PC-3 (cell line): ENCODE measurements around the gene CNIH3. TPM values are rescaled to one million over a fixed set of nuclear protein-coding genes. Genes with fewer than 3 reads are reported as not detected.

Experiments used
- ATAC-seq: fragments of 200-7000 bp; cut with Tn5 transposase; 2 replicates; pipeline ENCODE4 v1.9.1; 2020; ENCODE audit warnings: mild to moderate bottlenecking, moderate library complexity
- BruUV-seq: library from RNA; stranded (reverse); fragments of 400-500 nt; replicated peaks from 2 replicates; lab custom pipeline; 2021; lab: Mats Ljungman, UMichigan
- CTCF ChIA-PET: fragments of 300-600 bp; sonication (Branson Sonifier 250); formaldehyde crosslinking; loops from one replicate; lab custom pipeline; 2022; ENCODE audit warnings: antibody characterized with exemption; lab: Charles Lee
- POLR2A ChIA-PET: fragments of 300-600 bp; sonication (Branson Sonifier 250); formaldehyde crosslinking; loops from one replicate; lab custom pipeline; 2022; ENCODE audit warnings: antibody characterized with exemption; ENCODE audit not compliant: unreplicated experiment; lab: Charles Lee
- DNase-seq: peaks from one replicate; pipeline ENCODE4 v3.0.0-alpha.2; 2015
- H2AFZ ChIP-seq: fragments of 300-600 bp; sonication (generic); 2 replicates; pipeline ENCODE4 v1.6.0; 2016; ENCODE audit warnings: antibody characterized with exemption, low read length
- H3F3A ChIP-seq: fragments of 300-600 bp; sonication (generic); one replicate; pipeline ENCODE4 v1.6.0; 2017; ENCODE audit warnings: antibody characterized with exemption, low read length, control low read depth, mild to moderate bottlenecking; ENCODE audit not compliant: unreplicated experiment
- H3K27ac ChIP-seq: fragments of 300-600 bp; sonication (generic); 2 replicates; pipeline ENCODE4 v1.5.1; 2016; ENCODE audit warnings: mild to moderate bottlenecking, low read length
- H3K27me3 ChIP-seq: fragments of 300-600 bp; sonication (generic); 2 replicates; pipeline ENCODE4 v1.6.1; 2016; ENCODE audit warnings: low read length, mixed read lengths
- H3K36me3 ChIP-seq: fragments of 300-600 bp; sonication (generic); 2 replicates; pipeline ENCODE4 v1.6.1; 2016; ENCODE audit warnings: low read depth, mixed run types, low read length, mixed read lengths
- H3K4me1 ChIP-seq: fragments of 300-600 bp; sonication (generic); 2 replicates; pipeline ENCODE4 v1.5.1; 2016; ENCODE audit warnings: low read length; ENCODE audit not compliant: insufficient read depth
- H3K4me2 ChIP-seq: fragments of 300-600 bp; sonication (generic); 2 replicates; pipeline ENCODE4 v1.6.0; 2016; ENCODE audit warnings: low read length
- H3K4me3 ChIP-seq: fragments of 300-600 bp; sonication (generic); 2 replicates; pipeline ENCODE4 v1.5.1; 2016; ENCODE audit warnings: mild to moderate bottlenecking, low read length, mixed read lengths
- H3K79me2 ChIP-seq: fragments of 300-600 bp; sonication (generic); 2 replicates; pipeline ENCODE4 v1.6.1; 2017; ENCODE audit warnings: low read length, mixed read lengths
- H3K9ac ChIP-seq: fragments of 300-600 bp; sonication (generic); 2 replicates; pipeline ENCODE4 v1.6.0; 2016; ENCODE audit warnings: mild to moderate bottlenecking, low read length
- H3K9me2 ChIP-seq: fragments of 300-600 bp; sonication (generic); replicated peaks from 2 replicates; pipeline ENCODE4 v1.6.1; 2016; ENCODE audit warnings: mixed run types, low read length, mixed read lengths
- H3K9me3 ChIP-seq: fragments of 300-600 bp; sonication (generic); 2 replicates; pipeline ENCODE4 v1.6.1; 2016; ENCODE audit warnings: low read length, mixed read lengths
- H4K20me1 ChIP-seq: fragments of 300-600 bp; sonication (generic); 2 replicates; pipeline ENCODE4 v1.6.1; 2016; ENCODE audit warnings: low read length, mixed read lengths
- EZH2 ChIP-seq: fragments of 300-600 bp; sonication (generic); IDR thresholded peaks from one replicate; pipeline ENCODE4 v1.6.1; 2017; ENCODE audit warnings: antibody characterized with exemption, mild to moderate bottlenecking, low read length; ENCODE audit not compliant: unreplicated experiment
- EZH2phosphoT487 ChIP-seq: fragments of 300-600 bp; sonication (generic); IDR thresholded peaks from 2 replicates; pipeline ENCODE4 v1.6.1; 2018; ENCODE audit warnings: mild to moderate bottlenecking, antibody characterized with exemption, low read length, borderline replicate concordance
- intact Hi-C: fragments of 100-400 bp; cut with micrococcal nuclease; formaldehyde crosslinking; loops from 2 replicates; pipeline ENCODE4 v1.9.0; 2023
- total RNA-seq: library from RNA; depleted of rRNA; stranded (reverse); fragments of >200 nt; gene quantifications from 2 replicates; pipeline ENCODE4 v1.2.3, GENCODE V29; 2014
- TF ChIP-seq, protein P1 (sequence below): fragments of 300-600 bp; sonication (generic); conservative IDR thresholded peaks from 2 replicates; pipeline ENCODE4 v1.5.1; 2017; ENCODE audit warnings: antibody characterized with exemption, low read depth, mild to moderate bottlenecking, low read length

The CNIH3 gene
- total RNA-seq, 1 experiment from 2014 or later = 7.4 TPM

DNA sequence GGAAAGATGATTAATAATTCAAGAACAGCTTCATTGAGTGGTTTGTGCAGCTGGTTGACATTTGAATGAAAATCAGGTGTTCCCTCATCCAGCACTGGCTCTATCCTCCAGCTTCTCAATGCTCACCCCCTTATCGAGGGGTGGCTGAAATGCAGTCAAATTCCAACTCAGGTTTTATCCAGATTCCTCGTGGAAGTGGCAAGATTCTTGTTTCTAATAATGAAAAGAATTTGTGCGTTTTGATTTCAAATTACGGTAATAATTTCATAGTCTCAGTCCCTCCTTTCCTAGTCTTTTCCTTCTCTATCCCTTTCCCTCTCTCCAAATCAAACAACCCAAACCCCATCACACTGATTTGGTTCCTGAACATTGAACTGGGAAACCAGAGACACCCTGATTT is 3.1 kb downstream of the CNIH3 start:
- Histone ChIP-seq H3K9me2 (no peaks in the 10 kb centered on the region), H3K36me3 (no peaks in the 10 kb centered on the region), H3K9me3 (no peaks in the 10 kb centered on the region), H2AFZ (no peak overlapping the region), H3K79me2 (peaks cover 6% of the 10 kb centered on the region; the same call in 1 of the 2 replicates), H4K20me1 (no peaks in the 10 kb centered on the region), H3K4me1 (peaks cover 37% of the 10 kb centered on the region), H3K27ac (no peak overlapping the region), H3F3A (no peaks in the 10 kb centered on the region), H3K9ac (no peak overlapping the region), H3K4me3 (peak overlapping the region; percentile 80; the same call in 1 of the 2 replicates), H3K4me2 (peak overlapping the region; percentile 98), H3K27me3 (no peaks in the 10 kb centered on the region)
- TF ChIP-seq, protein P1, sequence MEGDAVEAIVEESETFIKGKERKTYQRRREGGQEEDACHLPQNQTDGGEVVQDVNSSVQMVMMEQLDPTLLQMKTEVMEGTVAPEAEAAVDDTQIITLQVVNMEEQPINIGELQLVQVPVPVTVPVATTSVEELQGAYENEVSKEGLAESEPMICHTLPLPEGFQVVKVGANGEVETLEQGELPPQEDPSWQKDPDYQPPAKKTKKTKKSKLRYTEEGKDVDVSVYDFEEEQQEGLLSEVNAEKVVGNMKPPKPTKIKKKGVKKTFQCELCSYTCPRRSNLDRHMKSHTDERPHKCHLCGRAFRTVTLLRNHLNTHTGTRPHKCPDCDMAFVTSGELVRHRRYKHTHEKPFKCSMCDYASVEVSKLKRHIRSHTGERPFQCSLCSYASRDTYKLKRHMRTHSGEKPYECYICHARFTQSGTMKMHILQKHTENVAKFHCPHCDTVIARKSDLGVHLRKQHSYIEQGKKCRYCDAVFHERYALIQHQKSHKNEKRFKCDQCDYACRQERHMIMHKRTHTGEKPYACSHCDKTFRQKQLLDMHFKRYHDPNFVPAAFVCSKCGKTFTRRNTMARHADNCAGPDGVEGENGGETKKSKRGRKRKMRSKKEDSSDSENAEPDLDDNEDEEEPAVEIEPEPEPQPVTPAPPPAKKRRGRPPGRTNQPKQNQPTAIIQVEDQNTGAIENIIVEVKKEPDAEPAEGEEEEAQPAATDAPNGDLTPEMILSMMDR = no peak
- TF ChIP-seq EZH2 = no peak
- no peak for TF ChIP-seq EZH2phosphoT487
- ATAC-seq (no peak), DNase-seq (no peak)
- CTCF ChIA-PET = no interaction called here
- intact Hi-C loops = loop anchor here (5.0 kb wide), 1 partner anchor 52 kb away; no protein-coding TSS in a partner anchor
- BruUV-seq = no TSS peak
- POLR2A ChIA-PET = interaction anchor here (1.1 kb wide), 1 partner anchor 54 kb away, joined by 3 read pairs; no protein-coding TSS in a partner anchor

DNA sequence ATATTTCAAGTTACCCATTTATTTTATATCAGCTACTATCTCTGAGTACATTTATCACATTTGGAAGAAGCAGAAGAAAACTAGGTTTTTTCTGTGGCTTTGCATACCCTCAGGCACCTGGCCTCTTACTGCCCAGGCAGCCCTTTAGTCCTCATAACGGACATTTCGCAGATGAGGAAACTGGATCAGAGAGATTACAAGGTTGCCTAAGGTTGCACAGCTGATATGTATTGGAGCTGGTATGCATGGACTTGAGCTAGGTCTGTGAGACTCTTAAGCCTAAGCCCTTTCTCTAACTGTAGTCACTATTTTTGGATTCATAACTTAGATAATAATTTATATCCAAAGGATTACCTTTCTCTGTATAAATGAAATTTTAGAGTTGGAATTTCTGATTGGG is 4.0 kb downstream of the CNIH3 start:
- intact Hi-C loops = no loop called here

More for the DNA sequence above, 4.0 kb downstream of the CNIH3 start:
- no peaks in the 10 kb centered on the region for H3K9me2 ChIP-seq
- peaks cover 6% of the 10 kb centered on the region; the same call in 1 of the 2 replicates for H3K79me2 ChIP-seq
- peaks cover 41% of the 10 kb centered on the region for H3K4me1 ChIP-seq
- H3K36me3 ChIP-seq = no peaks in the 10 kb centered on the region
- TF ChIP-seq, protein P1 = no peak
- TF ChIP-seq EZH2 (no peak), EZH2phosphoT487 (no peak)
- no peak overlapping the region for H3K4me2 ChIP-seq
- CTCF ChIA-PET = no interaction called here
- POLR2A ChIA-PET = interaction anchor here (0.6 to 1.1 kb wide), 3 partner anchors 38 to 55 kb away, joined by 3 read pairs; no protein-coding TSS in a partner anchor
- no TSS peak for BruUV-seq
- no peak overlapping the region for H3K4me3 ChIP-seq
- no peak for ATAC-seq
- no peak for DNase-seq
- H3K9ac ChIP-seq = no peak overlapping the region
- no peaks in the 10 kb centered on the region for H3F3A ChIP-seq
- no peaks in the 10 kb centered on the region for H3K27me3 ChIP-seq
- no peaks in the 10 kb centered on the region for H3K9me3 ChIP-seq
- H3K27ac ChIP-seq = no peak overlapping the region
- no peak overlapping the region for H2AFZ ChIP-seq
- H4K20me1 ChIP-seq = no peaks in the 10 kb centered on the region
